G401 (cell line): ENCODE data around the gene CRIM1. TPM values are rescaled to one million over a fixed set of nuclear protein-coding genes. Genes with fewer than 3 reads are reported as not detected.

Experiments
- DNase-seq: peaks from one replicate; pipeline ENCODE4 v3.0.0-alpha.2; 2015; ENCODE audit warnings: low spot score
- in situ Hi-C: cut with HindIII; loops from 2 replicates; pipeline ENCODE4 v1.10.0; 2016; ENCODE audit warnings: low sequenced_read_pairs, mixed read lengths
- total RNA-seq: library from RNA; depleted of rRNA; stranded (reverse); fragments of >200 nt; shearing (Covaris generic); gene quantifications from 2 replicates; pipeline ENCODE4 v1.2.3, GENCODE V29; 2014

CRIM1 gene
- total RNA-seq, 1 experiment from 2014 or later: 43.4 TPM

DNA sequence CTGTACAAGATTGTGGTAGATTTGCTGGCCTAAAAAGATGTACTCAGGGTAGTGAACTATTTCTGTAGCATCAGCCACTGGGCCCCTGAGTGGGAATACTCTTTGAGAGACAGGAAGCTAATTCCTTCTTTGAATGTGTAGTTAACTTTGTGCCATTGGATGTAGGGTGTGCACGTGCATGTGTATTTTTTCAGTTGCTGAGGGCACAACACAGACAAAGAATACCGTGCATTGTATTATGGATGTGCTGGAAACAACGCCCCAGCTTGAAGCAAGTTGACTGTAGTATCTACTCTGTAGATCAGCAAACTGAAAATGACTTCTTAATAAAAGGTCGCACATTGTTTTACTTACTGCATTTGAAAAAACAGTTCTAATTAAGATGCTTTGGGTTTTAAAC is 14.1 kb downstream of the CRIM1 start:
- in situ Hi-C loops: no loop called here
- no peak for DNase-seq

DNA sequence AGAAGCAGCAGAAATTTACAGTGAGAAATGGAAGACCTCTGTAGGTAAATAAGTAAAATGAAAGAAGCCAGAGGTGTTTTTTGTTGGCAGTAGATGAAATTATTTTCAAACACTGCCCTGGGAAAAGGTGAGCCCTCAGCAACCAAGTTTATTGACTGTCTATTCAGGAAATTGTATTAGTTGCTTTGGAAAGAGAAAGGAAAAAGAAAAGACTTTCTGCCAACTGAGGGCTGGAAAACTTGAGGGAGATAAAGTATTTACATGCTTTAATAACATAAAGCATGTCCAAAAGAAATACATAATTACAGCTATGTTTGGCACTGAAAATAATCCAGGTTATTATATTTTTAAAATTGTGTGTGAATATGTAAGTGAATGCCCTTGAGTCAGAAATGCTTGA is 14.7 kb downstream of the CRIM1 start:
- in situ Hi-C loops: no loop called here

DNA sequence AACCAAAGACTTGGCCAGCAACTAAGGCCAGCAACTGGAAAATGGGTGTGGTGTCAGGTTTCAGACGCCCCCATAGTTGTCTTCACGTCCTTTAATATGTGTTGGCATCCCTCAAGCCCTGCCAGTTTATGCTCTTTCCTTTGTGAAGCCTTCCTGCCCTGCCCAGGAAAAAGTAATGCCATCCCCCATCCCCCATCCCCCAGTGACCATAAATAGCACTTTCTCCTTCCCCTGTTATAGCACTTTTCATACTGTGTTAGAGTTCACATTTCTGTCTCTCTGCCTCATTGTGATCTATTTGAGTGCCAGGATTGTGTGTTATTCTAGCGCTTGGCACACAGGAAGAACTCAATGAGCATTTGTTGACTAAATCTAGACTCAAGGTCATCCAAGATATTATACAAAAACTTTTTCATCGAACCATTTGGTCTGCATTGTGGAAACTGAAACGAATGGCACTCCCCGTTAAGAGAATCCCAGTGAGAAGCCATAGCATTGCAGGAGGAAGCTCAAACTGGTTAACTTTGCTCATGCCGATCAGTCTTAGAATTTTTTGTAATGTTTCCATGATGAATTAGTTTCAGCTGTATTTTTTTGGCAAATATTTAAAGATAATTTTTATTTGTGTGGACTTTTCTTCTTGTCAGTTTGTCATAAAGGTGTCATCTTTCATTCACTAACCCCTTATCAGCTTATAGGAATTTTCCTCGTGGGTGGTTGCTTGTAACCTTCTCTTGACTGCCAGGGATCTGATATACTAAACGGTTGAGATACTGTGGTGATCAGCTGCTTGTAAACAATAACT is 15.7 kb downstream of the CRIM1 start:
- in situ Hi-C loops: no loop called here
- DNase-seq: no peak

More for the DNA sequence above, 14.7 kb downstream of the CRIM1 start:
- DNase-seq: no peak

DNA sequence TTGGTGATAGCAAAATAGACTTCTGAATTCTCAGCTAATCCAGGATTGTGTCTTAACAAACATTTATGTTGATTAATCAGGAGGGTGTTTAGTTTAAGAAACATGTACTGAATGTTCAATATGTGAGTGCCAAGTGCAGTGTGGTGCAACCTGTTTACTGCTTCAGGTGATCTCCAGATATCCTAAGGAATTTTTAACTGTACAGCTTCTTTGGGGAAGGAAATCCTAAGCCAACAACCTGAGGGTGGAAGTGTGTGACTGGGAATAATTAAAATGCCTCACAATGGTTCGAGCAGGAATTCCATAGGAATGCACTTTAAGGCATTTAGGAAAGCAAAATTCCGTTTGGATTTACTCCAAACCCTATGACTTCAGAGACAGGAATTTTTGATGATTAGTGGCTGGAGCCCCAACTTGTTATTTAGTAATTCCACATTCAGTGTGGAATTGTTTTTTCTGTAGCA is 16.4 kb downstream of the CRIM1 start:
- in situ Hi-C loops: no loop called here
- peak; percentile 34 for DNase-seq

DNA sequence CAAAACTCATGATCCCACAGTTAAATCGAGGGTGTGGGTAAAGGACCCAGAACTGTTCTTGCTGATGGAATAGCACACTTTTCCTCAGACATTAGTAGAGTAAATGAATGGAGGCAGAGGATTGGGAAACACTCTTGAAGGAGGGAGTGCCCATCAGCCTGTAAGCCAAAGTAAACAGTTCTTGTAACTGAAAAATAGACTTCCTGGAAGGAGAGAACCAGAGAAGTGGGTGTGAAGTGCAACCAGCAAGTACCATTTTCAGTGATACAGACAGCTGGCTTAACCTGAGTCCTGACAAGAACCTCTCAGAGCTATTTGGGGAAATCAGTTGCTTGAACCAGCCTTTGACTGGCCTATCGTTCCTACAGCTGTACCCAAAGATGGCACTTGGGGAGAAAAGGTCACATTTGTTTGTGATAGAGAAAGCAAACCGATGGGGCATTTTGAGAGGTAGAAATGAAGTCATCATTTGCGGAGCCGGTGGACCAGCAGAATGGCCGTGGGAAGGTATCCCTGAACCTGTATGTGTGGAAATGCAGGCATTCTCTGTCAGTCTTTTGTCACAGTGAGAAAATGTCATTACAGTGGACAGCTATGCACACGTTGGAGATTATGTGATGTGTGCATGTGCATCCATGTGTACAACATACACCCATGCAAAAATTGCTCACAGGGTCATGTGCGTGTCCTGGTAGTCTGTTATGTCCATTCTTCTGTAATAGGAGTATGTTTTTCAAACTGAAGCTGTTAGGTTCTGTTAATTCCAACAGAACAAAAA is 17.8 kb downstream of the CRIM1 start:
- DNase-seq: no peak
- in situ Hi-C loops: no loop called here

DNA sequence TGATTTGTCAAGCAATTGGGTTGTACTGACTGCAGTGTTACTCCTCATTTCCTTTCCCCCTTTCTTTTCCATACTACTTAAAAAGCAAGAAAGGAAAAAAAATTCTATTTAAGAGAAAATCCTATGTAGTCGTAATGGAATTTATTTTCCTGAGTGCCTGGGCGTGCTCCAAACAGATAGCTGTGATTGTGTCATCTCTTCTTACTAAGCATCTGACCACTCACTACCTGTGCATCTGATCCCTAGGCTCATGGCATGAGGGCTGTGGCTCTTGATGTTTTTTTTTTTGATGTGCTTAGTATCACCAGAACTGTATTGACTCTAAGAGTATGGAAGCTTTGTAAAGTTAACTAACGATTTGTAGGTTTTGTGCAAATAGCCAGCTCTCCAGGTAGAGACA is 19.0 kb downstream of the CRIM1 start:
- DNase-seq: no peak
- in situ Hi-C loops: no loop called here

DNA sequence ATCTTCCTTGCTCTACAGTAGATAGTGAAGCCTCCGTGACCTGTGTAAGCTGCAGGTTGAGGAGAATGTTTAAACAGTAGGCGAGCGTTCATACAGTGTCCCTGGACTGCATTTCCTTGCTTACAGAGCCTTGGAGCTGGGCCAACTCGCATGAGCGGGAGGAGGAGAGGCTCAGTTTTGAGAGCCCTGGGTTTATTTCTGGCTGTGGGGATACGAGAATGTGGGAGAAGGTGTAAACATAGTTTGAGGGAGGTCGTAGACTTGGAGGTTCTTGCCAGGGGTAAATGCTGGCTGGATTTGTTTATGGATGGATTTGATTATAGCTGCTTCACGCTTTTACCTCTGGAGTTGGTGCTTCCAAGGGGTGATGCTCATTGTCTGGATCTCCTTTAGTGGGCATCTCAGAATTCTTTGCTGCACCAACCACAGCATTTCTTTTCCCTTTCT is 20.8 kb downstream of the CRIM1 start:
- peak; percentile 86 for DNase-seq
- in situ Hi-C loops: no loop called here

DNA sequence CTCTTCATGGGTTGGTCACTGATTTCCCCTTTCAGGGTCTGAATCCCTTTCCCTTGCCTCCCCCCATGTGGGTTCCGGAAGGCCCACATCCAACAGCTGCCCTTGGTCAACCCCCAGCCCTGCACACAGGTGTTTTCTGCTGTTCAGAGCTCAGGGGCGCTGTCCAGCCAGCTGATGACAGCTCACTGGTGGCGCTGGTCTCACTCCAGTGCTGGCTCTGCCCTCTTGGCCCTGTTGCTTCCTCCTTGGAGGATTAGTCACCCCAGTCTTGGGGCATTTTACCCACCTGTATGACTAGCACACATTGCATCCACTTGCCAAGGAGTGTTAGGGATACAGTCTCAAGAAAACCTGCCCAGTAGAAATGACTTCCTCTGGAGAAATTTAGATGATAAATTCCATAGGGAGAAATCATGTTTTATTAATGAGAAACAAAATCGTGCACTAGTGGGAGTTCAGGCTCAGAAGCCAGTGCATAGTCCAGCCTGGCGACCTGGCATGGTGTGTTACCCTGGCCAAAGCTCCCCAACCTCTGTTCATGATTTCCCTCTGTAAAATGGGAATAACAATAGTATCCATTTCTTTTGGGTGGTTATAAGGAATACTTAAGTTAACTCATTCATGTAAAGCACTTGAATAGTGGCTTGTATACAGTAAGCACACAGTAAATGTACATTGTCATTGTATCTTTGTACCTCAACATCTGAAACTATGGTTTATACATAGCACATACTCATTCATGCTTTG is 21.6 kb downstream of the CRIM1 start:
- DNase-seq: no peak
- in situ Hi-C loops: no loop called here

DNA sequence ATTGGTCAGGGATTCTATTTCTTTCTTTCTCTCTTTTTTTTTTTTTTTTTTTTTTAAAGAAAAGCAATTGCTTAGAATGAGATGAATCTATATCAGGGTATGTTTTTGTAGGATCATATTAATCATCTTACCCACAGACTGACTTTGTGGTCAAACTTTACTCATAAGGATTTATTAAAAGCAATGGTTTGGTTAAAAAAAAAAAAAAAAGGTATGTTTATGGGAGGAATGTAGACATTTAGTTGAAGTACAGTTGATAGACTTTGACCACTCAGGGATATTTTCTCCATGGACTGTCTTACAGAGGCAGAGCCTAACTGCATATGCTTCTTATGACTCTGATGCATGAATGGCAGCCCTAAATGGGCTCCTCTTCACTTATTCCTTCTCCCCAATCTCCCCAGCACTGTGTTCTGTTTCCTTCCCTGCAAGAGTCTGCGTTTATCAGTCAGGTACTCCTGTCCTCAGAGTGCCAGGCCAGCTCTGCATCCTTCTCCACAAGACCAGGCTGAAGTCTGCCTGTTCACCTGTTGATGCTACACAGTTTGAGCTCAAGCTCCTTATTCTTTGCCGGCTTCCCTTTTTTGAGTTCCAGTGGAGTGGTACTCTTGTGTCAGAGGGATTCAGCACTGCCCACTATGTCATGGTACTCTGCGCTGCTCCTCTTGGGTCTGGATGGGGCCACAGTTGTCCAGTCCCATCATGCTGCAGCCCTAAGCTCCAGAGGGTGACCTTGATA is 24.3 kb downstream of the CRIM1 start:
- no peak for DNase-seq
- in situ Hi-C loops: no loop called here

DNA sequence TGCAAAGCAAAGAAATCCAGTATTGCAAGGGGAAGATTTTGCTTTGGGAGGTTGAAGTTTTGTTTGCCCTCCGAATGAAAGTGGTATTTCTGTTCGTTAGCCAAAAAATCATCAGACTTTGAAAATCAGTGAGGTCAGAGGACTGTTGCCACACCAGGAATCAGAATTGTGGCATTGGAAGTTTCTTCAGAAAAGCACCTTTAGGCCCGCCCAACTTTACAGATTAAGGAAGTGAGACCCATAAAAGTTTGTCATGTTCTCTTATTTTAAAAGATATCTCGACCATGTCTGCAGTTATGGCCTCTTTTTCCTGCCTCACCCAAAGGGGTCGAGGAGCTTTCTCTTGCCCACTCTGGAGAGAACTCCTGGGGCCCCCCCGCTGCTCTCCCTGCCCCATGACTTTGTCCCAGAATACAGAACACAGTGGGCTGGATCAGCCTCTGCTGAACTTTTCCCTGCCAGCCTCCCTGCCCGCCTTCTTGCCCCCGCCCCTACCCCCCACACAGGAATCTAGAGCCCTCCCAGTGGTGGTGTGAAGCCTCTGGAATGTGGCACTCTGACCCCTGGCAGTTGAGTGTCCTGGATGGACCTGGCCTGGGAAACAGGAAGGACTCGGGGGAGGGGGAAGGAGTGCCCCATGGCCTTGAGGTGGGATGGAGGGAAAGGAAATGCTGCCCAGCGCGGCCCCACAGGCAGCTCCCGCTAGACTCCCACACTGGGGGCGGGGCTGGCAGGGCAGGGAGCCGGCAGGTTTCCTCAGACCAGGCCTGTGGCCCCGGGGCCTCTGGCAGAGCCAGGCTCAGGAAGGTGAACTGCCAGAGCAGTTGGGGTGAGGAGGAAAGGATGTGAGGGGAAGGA is 25.3 kb downstream of the CRIM1 start:
- in situ Hi-C loops: no loop called here
- DNase-seq: no peak

DNA sequence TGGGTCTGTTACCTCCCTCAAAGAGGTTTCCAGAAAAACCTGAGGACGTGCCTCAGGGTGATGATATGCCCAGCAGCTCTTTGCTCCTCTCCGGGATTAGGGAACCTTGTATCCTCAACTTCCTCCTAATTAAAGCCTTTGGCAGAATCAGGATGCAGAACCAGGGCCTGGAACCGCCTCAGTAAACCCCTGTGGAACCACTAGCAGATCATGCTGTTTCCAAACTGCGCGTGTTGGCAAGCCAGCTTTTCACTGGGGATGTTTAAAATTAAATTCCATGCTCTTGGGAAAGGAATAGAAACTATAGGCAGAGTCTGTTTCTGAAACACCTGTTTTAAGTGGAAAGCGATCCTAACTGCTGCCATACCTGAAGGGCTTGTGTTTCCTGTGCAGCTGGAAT is 26.4 kb downstream of the CRIM1 start:
- DNase-seq: no peak
- in situ Hi-C loops: no loop called here

DNA sequence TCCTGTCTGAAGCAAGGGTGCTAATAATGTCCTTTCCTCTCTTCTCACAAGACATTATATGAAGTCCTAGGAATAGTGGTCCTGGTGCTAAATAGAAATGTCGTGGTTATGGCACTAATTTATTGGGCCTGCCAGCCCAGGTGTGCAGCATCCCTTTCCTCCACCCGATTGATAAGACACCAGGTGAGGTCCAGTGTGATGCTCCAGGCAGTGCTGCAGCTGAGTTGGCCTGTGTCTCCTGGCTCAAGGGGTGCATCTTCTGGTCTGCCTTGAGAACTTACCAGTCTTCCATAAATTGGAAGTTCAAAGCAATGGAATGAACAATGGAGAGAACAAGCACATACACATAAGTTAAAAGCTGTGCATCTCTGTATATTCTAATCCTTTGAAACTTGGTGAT is 26.9 kb downstream of the CRIM1 start:
- in situ Hi-C loops: no loop called here
- DNase-seq: no peak

DNA sequence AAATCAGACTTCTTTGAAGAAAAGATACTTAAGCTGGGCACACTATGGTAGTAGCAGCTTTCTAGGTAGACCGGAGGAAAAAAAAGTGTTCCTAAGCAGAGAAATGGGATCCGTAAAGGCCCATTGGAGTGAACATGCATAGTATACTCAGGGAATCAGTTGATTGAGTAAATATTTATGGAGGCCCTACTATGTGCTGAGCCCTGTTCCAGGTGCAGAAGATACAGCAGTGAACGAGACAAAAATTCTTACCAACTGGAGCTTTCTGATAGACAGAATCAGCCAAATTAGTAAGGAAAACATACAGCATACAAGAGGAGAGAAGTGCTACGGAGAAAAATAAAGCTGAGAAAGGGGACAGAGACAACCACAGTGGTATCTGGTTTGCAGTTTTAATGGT is 28.1 kb downstream of the CRIM1 start:
- no peak for DNase-seq
- in situ Hi-C loops: no loop called here

DNA sequence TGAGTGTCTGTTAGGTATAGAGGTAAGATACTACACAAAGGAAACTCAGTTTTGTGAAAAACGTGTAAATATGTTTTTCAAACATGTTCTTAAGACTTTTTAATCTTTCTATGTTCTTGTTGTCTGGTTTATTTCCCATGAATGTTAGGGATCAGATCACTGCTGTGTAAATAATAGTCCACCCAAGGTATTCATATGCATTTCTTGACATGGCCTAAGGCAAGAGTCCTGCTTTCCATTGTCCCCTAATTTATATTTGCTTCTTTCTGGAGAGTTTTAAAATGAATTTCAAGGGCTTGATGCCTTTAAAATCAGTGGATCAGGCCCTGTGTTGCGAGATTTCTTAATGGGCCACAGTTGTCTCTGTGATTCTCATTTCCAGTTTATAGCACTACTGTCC is 28.9 kb downstream of the CRIM1 start:
- DNase-seq: no peak
- in situ Hi-C loops: no loop called here

DNA sequence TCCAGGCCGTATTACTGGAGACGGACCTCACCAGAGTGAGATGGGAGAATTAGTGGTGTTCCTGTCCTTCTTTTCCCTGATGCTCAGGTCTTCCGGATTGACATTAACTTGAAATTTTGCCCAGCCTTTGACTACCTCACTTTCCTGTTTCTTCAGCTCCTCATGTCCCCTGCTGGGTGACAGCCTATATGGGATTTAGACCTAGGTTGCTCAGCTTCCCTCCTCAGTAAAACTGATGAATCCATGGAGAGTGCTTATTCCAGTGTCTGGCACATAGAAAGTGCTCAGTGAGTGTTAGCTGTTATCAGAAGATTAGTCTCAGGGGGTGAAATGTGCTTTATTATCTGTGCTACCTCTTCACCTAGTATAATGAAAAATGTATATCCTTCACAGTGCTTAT is 30.0 kb downstream of the CRIM1 start:
- no peak for DNase-seq
- in situ Hi-C loops: no loop called here

DNA sequence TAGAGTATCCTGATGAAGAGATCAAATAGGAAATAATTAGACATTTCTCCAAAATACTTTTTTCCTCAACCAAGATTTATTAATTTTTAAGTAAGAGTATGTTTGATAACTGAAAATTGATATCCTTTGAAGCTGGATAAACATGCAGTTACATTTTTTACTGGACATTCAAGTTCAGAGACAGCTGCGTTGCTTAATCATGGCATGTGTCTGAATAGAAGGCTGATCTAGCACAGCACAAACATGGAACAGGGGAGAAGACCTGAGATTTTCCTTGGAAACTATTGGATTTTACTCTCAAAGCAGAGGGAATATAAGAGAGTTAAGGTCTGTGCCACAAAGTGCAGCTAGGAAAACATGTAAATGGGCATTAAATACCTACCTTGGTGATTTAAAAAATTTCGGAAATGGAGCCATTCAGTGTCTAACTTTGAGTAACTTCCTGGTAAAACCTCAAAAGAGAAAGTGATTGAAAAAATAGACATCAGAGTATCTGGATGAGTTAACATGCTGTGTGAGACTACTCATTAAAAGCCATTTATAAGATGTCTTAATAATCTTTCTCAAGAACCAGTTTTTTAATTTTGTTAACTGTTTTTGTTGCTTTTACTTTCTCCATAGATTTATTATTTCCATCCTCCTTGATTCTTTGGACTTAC is 31.8 kb downstream of the CRIM1 start:
- no peak for DNase-seq
- in situ Hi-C loops: no loop called here

DNA sequence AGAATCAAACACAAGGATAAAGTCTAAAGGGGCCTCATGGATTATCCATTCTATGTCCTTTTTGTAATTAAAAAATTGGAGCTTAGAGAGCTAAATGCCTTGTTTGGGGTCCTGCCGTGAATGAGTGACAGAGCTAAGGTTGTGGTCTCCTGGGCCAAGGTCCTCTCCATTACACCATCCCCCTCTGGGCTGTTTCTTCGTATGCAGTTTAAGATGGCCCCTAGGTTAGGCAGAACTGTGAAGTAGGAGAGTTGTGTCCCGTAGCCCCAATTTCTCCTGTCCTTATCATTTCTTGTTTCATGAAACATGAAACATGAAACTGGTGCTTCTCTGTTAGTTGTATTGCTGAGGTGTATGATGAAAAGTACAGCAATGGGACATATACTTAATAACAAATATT is 32.9 kb downstream of the CRIM1 start:
- in situ Hi-C loops: no loop called here
- DNase-seq: no peak

DNA sequence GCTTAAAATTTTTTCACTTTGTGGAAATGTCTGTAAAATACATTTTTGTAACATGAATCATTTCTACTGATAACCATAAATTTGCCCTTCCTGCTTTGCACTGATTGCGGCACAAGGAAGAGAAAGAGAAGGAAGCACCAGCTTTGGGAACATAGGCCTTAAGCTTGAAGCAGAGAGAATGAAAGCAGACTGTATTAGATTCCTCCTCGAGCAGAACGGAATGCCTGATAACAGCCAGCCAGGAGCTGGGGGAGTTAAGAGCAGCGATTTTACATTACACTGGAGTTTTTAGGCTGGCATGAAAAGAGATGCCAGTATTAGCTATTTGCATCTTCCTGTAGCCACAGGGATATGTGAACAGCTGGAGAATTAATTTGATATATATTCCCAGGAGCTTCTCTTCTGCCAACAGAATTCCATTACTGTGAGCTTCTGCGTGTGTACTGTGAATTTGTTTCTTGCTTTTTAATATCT is 33.5 kb downstream of the CRIM1 start:
- DNase-seq: no peak
- in situ Hi-C loops: no loop called here
